ES-I3 (cell line): ENCODE measurements around the gene GSE1.

ENCODE experiments used
- H3K36me3 ChIP-seq: 2 replicates; pipeline ENCODE4 v1.6.1; 2013; ENCODE audit warnings: mild to moderate bottlenecking, low read length, control low read depth, moderate library complexity; ENCODE audit not compliant: insufficient read depth
- H3K4me1 ChIP-seq: 2 replicates; pipeline ENCODE4 v1.6.1; 2013; ENCODE audit warnings: mild to moderate bottlenecking, control low read depth, low read length; ENCODE audit not compliant: insufficient read depth
- H3K9ac ChIP-seq: 2 replicates; pipeline ENCODE4 v1.6.1; 2013; ENCODE audit warnings: low read depth, mild to moderate bottlenecking, low read length, moderate library complexity
- H3K9me3 ChIP-seq: 2 replicates; pipeline ENCODE4 v1.6.1; 2013; ENCODE audit warnings: mild to moderate bottlenecking, low read length, moderate library complexity; ENCODE audit not compliant: control insufficient read depth, insufficient read depth

The GSE1 gene

DNA sequence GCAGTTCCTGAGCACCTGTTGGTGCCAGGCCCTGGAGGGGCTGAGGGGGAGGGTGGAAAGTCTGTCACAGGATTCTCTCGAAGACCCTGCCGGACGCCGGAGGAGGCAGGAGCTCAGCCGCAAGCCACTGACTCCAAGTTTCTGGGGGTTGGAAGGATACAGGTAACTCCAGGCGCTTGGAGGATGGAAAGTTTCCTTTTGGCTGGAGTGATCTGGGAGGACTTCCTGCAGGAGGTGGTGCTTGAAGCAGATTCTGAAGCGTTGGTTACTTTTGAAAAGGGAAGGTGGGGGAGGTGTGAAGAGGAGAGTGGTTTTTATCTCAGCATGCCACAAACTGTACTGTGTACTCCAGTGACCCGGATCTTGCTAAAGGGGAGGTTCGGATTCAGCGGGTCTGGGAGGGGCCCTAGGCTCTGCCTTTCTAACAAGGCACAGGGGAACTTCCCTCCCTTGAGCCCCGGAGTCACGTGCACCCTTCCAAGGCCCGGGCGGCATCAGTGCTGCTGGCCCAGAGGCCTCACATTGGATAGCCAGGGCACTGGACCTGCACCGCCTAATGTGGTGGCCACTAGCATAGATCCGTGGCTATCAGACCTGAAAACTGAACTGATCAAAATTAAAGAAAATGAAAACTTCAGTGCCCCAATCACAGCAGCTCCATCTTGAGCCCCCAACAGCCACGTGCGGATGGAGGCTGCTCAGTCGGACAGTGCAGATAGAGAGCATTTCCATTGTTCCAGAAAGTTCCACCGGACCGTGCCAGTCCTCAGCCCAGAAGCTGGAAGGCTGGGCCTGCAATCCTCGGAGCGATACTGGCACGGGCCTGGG, 42.2 kb upstream of the GSE1 start:
- no peaks in the 10 kb centered on the region for H3K9me3 ChIP-seq
- H3K36me3 ChIP-seq = no peaks in the 10 kb centered on the region
- H3K9ac ChIP-seq = no peak overlapping the region
- H3K4me1 ChIP-seq = peaks cover 65% of the 10 kb centered on the region

- H3K9me3 ChIP-seq = no peaks in the 10 kb centered on the region
- peaks cover 65% of the 10 kb centered on the region for H3K4me1 ChIP-seq
- no peaks in the 10 kb centered on the region for H3K36me3 ChIP-seq
- H3K9ac ChIP-seq = no peak overlapping the region
Observed at GRCh38 chr16:85571563-85571812, 41.6 kb upstream of the GSE1 start.

GRCh38 chr16:85571813-85572619, 41.1 kb upstream of the GSE1 start:
- Histone ChIP-seq H3K36me3 (no peaks in the 10 kb centered on the region), H3K4me1 (peaks cover 66% of the 10 kb centered on the region), H3K9ac (no peak overlapping the region), H3K9me3 (no peaks in the 10 kb centered on the region)

DNA sequence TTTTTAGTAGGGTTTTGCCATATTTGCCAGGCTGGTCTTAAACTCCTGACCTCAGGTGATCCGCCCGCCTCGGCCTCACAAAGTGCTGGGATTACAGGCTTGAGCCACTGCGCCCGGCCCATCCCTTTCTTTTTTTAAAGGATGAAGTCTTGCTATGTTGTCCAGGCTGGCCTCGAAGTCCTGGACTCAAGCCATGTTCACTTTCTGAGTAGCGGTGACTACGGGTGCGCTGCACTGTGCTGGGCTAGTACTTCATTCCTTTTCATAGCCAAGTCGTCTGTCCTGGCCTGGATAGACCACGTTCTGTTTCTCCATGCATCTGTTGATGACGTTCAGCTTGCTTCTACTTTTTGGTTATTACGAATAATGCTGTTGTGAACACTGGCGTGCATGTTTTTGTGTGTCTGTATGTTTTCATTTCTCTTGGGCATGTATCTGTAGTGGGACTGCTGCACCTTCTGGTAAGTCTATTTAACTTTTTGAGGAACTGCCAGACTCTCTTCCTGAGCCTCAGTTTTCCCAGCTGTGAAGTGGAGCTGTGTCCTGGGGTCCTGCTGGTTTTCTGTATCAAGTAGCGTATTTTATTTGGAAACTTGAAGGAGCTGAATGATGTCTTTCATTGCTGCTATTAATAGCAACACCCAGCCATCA, 40.0 kb upstream of the GSE1 start:
- no peaks in the 10 kb centered on the region for H3K9me3 ChIP-seq
- peaks cover 63% of the 10 kb centered on the region for H3K4me1 ChIP-seq
- H3K9ac ChIP-seq = no peak overlapping the region
- H3K36me3 ChIP-seq = no peaks in the 10 kb centered on the region

DNA sequence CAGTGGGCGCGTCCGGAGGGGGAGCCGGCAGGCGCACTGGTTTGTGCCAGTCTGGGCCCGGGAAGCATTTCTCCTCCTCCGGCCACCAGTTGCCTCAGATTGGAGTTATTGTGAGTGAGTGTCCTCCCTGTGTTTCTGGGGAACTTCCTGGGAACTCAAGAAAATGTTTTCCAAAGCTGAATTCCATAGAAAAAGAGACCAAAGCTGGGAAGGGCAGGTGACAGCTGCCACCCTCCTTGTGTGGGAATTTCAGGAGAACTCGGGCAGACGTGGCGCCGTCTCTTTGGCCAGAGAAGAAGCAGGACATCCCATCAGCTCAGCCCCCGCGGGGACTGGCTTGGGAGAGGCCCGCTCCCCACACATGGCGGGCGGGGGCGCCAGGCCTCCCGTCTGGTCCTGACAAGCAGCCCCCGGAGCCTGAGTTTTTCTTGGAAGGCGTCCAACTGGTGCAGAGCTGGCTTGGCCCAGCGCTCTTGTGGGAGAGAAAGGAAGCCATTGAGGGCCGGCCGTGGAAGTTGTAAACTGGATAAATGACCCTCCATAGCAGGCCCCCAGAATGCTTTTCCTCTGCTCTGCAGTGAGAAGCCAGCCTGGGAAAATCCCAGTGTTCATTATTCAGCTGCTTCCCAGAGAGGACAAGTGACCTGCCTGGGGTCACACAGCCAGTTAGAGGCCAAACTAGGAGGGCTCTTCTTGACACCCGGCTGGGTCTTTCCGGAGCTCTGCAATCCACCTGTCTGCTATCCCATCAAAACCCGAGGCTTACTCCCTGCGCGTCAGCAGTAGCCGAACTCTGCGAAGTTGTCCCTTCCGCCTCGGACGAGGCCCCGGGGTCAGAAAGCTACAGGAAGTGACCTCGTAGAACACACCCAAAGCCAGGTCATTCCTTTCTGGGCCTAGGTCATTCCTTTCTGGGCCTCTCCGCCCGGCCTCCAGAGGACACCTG, 39.2 kb upstream of the GSE1 start:
- H3K36me3 ChIP-seq = no peaks in the 10 kb centered on the region
- H3K9me3 ChIP-seq = no peaks in the 10 kb centered on the region
- H3K9ac ChIP-seq = no peak overlapping the region
- peaks cover 66% of the 10 kb centered on the region for H3K4me1 ChIP-seq

DNA sequence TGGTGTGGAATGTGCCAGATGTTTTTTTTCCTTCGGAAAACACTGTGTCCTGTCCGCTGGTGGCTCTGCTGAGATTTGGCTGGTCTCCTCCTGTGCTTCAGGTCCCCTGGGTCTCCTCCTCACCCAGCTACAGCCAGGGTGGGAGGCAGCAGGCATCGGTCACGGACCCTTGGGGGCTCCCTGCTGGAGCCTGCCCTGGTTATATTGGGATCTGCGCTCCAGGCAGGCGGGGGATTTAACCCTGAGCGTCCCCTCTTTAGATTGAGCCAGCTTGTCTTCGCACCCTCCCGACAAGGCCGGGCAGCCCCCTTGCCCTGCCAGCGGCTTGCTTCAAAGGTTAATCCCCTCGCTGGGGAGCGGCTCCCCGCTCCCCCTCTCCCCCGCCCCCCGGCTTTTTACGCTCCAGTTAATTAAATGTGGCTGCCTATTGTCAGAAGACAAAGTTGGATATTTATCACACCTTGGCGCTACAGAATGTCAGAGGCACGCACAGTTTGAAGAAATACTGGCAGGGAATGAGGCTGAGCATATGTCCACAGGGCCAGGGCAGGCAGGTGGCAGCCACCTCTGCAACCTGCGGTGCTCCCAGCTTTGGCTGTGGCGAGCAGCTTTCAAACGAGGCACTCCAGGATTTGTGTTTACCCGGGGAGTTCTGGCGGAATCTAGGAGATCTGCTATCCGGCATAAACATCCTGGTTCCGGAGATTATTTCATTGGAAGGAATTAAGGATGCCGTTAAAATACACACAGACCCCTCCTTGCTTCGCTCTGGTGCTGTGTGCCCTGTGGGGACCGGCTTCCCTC, 38.2 kb upstream of the GSE1 start:
- Histone ChIP-seq H3K4me1 (peaks cover 67% of the 10 kb centered on the region), H3K9ac (no peak overlapping the region), H3K36me3 (no peaks in the 10 kb centered on the region), H3K9me3 (no peaks in the 10 kb centered on the region)

- H3K9me3 ChIP-seq = no peaks in the 10 kb centered on the region
- H3K9ac ChIP-seq = no peak overlapping the region
- no peaks in the 10 kb centered on the region for H3K36me3 ChIP-seq
- peaks cover 66% of the 10 kb centered on the region for H3K4me1 ChIP-seq
Observed at GRCh38 chr16:85575920-85576319, 37.2 kb upstream of the GSE1 start.

GRCh38 chr16:85576944-85577343, 36.2 kb upstream of the GSE1 start:
- Histone ChIP-seq H3K9me3 (no peaks in the 10 kb centered on the region), H3K9ac (no peak overlapping the region), H3K4me1 (peaks cover 64% of the 10 kb centered on the region), H3K36me3 (no peaks in the 10 kb centered on the region)

GRCh38 chr16:85577899-85578598, 35.1 kb upstream of the GSE1 start:
- H3K9ac ChIP-seq = no peak overlapping the region
- H3K36me3 ChIP-seq = no peaks in the 10 kb centered on the region
- peaks cover 75% of the 10 kb centered on the region for H3K4me1 ChIP-seq
- H3K9me3 ChIP-seq = no peaks in the 10 kb centered on the region

GRCh38 chr16:85578599-85578948, 34.5 kb upstream of the GSE1 start:
- no peaks in the 10 kb centered on the region for H3K36me3 ChIP-seq
- no peak overlapping the region for H3K9ac ChIP-seq
- no peaks in the 10 kb centered on the region for H3K9me3 ChIP-seq
- H3K4me1 ChIP-seq = peaks cover 80% of the 10 kb centered on the region

DNA sequence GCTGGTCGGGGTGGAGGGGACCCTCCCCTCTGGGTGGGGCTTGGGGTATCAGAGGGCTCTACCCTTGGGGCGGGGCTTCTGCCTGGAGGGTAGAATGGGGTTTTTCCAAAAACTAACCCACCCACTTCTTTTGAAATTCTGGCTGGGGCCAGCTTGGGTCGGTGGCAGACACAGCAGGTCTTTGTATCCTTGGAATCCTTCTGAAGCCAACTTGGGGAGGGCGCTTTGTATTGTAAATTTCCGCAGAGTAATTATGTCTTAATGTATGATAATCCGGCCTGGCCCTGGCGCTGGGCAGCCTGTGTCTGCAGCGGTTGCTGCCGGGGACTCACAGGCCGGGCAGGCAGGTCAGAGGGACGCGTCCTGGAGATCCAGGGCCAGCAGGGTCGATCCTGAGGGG, 33.9 kb upstream of the GSE1 start:
- peaks cover 80% of the 10 kb centered on the region for H3K4me1 ChIP-seq
- H3K9ac ChIP-seq = no peak overlapping the region
- no peaks in the 10 kb centered on the region for H3K36me3 ChIP-seq

DNA sequence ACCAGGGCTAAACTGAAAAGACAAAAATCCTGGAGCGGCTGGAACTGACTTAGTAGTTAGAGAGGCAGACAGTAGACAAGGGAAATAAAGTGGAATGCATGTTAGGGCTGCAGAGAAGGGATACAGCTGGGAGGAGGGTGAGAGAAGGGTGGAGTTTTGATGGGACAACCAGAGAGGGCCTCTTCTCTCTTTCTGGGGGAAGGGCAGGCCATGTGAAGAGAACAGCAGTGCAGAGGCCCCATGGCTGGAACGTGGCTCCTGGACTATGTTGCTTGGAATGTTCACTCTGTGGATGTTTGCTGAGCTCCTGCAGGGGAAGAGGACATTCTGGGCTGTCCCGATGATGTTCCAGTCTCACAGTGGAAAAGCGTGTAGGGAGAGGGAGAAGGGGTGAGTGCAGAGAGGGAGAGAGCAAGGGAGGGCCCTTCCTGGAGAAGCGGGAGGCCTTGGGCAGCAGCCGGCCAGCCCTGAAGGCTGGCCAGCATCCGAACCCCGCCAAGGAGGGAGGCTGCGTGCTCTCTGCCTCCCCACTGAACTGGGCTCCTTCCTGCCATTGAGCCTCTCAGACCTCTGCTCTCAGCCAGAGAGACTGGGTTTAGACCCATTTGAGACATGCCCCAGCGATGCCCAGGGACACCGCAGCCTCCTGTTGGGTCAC, 33.1 kb upstream of the GSE1 start:
- H3K36me3 ChIP-seq = no peaks in the 10 kb centered on the region
- no peaks in the 10 kb centered on the region for H3K9me3 ChIP-seq
- peaks cover 76% of the 10 kb centered on the region for H3K4me1 ChIP-seq
- H3K9ac ChIP-seq = no peak overlapping the region

More for the DNA sequence above, 33.9 kb upstream of the GSE1 start:
- H3K9me3 ChIP-seq = no peaks in the 10 kb centered on the region

DNA sequence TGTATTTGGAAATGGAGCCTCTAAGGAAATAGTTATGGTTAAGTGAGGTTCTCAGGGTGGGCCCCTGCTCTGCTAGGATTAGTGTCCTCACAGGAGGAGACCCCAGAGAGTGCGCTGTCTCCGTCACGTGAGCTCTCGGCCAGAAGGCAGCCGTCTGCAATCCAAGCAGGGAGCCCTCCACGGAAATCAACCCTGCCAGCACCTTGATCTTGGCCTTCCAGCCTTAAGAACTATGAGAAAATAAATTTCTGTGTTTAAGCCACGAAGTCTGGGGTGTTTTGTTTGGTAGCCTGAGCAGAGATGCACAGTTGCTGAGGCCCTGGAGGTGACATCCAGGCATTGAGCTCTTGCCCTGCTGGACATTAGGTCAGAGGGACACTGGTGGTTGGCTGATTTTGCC, 32.4 kb upstream of the GSE1 start:
- Histone ChIP-seq H3K9ac (no peak overlapping the region), H3K4me1 (peaks cover 73% of the 10 kb centered on the region), H3K36me3 (no peaks in the 10 kb centered on the region), H3K9me3 (no peaks in the 10 kb centered on the region)
